Sigmoid colon (tissue), 3 donors: ENCODE data around the gene SIGLEC12.

Experiments used
- CTCF ChIP-seq, 4 experiments: fragments of 450-650 bp in 3 of 4; fragments of 200-600 bp in 1 of 4; IDR thresholded peaks; one replicate each; pipeline ENCODE4 v1.5.1; 2016 to 2019; ENCODE audit warnings: antibody characterized with exemption in 4 of 4, mild to moderate bottlenecking in 3 of 4, moderate library complexity in 2 of 4
- POLR2A ChIP-seq, 2 donors: fragments of 450-650 bp; IDR thresholded peaks; one replicate each; pipeline ENCODE4 v1.6.1; 2016; ENCODE audit warnings: antibody characterized with exemption in 2 of 2, mild to moderate bottlenecking in 2 of 2, moderate library complexity in 2 of 2

DNA sequence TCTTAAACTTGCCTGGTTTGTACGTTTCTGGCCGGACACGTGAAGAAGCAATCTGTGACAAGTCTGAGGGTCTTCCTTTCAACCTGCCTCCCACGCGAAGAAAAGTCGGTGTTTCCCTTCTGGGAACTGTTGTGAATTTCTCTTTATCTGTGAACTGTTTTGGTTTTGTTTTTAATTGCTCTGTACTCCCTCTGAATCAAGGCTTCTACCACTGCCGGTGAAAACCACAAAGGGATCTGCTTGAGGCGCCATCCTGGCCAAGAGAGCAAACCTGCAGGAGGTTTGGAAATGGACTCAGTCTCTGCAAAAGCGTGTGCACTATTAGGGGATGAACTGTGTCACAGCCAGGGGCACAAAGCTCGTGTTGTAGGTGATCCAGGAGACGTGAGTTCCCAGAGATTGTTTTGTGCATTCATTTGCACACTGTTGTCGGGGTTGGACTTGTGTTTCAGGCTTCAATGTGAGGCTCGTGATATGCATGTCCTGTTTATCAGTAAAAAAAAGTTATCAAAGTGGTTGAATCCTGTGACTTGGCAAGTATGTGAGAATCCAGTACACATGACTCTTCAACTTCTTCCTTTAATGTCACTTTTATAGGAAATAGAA is 53.1 kb downstream of the SIGLEC12 start:
- no peak for TF ChIP-seq POLR2A (IDR thresholded peaks at IDR 0.05)
- TF ChIP-seq CTCF (IDR thresholded peaks at IDR 0.05): no peak
